Trophoblast cell (in vitro differentiated cells and primary cell): ENCODE results near the gene CRK.
A peak's percentile ranks its signal among the peaks of the same experiment; 100 is the strongest.

Experiments used
- DNase-seq, 2 donors: peaks; one replicate each; pipeline ENCODE4 v3.0.0-alpha.2; 2016
- H2AFZ ChIP-seq: 2 replicates; pipeline ENCODE4 v1.6.1; 2013; ENCODE audit warnings: low read length, moderate library complexity, mild to moderate bottlenecking; ENCODE audit not compliant: insufficient read depth, poor library complexity
- H2AK5ac ChIP-seq: 2 replicates; pipeline ENCODE4 v1.6.1; 2013; ENCODE audit warnings: mild to moderate bottlenecking, low read length
- H2BK120ac ChIP-seq: 2 replicates; pipeline ENCODE4 v1.6.1; 2013; ENCODE audit warnings: low read length, mild to moderate bottlenecking, moderate library complexity; ENCODE audit not compliant: insufficient read depth, poor library complexity
- H2BK12ac ChIP-seq: 2 replicates; pipeline ENCODE4 v1.6.1; 2013; ENCODE audit warnings: mild to moderate bottlenecking, low read length, moderate library complexity
- H2BK5ac ChIP-seq: 2 replicates; pipeline ENCODE4 v1.6.1; 2013; ENCODE audit warnings: low read length, low read depth, moderate library complexity, mild to moderate bottlenecking; ENCODE audit not compliant: poor library complexity
- H3K14ac ChIP-seq: 2 replicates; pipeline ENCODE4 v1.6.1; 2013; ENCODE audit warnings: mild to moderate bottlenecking, low read length
- H3K18ac ChIP-seq: 2 replicates; pipeline ENCODE4 v1.6.1; 2013; ENCODE audit warnings: mild to moderate bottlenecking, low read length
- H3K23ac ChIP-seq: 2 replicates; pipeline ENCODE4 v1.6.1; 2013; ENCODE audit warnings: low read length
- H3K27ac ChIP-seq: 2 replicates; pipeline ENCODE4 v1.5.1; 2013; ENCODE audit warnings: low read depth, mild to moderate bottlenecking, inconsistent platforms, low read length, moderate library complexity
- H3K27me3 ChIP-seq: 2 replicates; pipeline ENCODE4 v1.6.1; 2013; ENCODE audit warnings: inconsistent platforms, mild to moderate bottlenecking, low read length, moderate library complexity; ENCODE audit not compliant: insufficient read depth
- H3K36me3 ChIP-seq, 2 experiments: 1 replicate in 1 of 2; 2 replicates in 1 of 2; pipeline ENCODE4 v1.6.1; 2013; ENCODE audit warnings: low read length in 2 of 2, mild to moderate bottlenecking in 2 of 2, moderate library complexity in 1 of 2; ENCODE audit not compliant: insufficient read depth in 2 of 2, control insufficient read depth in 1 of 2
- H3K4ac ChIP-seq: 2 replicates; pipeline ENCODE4 v1.6.1; 2013; ENCODE audit warnings: low read depth, mild to moderate bottlenecking, low read length, moderate library complexity
- H3K4me1 ChIP-seq, 2 experiments: 1 replicate in 1 of 2; 2 replicates in 1 of 2; pipeline ENCODE4 v1.6.1; 2013; ENCODE audit warnings: low read length in 2 of 2, mild to moderate bottlenecking in 2 of 2, moderate library complexity in 1 of 2; ENCODE audit not compliant: insufficient read depth in 2 of 2, control insufficient read depth in 1 of 2
- H3K4me2 ChIP-seq: 2 replicates; pipeline ENCODE4 v1.6.1; 2013; ENCODE audit warnings: inconsistent platforms, mild to moderate bottlenecking, low read length, moderate library complexity
- H3K4me3 ChIP-seq: 2 replicates; pipeline ENCODE4 v1.5.1; 2013; ENCODE audit warnings: mild to moderate bottlenecking, low read depth, low read length, inconsistent platforms
- H3K79me1 ChIP-seq: one replicate; pipeline ENCODE4 v1.6.1; 2013; ENCODE audit warnings: low read length
- H3K79me2 ChIP-seq: 2 replicates; pipeline ENCODE4 v1.6.1; 2013; ENCODE audit warnings: low read length, mild to moderate bottlenecking; ENCODE audit not compliant: control insufficient read depth, insufficient read depth, poor library complexity
- H3K9ac ChIP-seq: 2 replicates; pipeline ENCODE4 v1.6.1; 2013; ENCODE audit warnings: mild to moderate bottlenecking, low read length
- H3K9me3 ChIP-seq: 2 replicates; pipeline ENCODE4 v1.6.1; 2013; ENCODE audit warnings: low read depth, mild to moderate bottlenecking, control low read depth, inconsistent platforms, low read length; ENCODE audit not compliant: insufficient read depth
- H4K12ac ChIP-seq: 2 replicates; pipeline ENCODE4 v1.6.1; 2013; ENCODE audit warnings: low read depth, mild to moderate bottlenecking, low read length, moderate library complexity
- H4K8ac ChIP-seq: 2 replicates; pipeline ENCODE4 v1.6.1; 2013; ENCODE audit warnings: low read depth, mild to moderate bottlenecking, low read length, moderate library complexity
- H4K91ac ChIP-seq: one replicate; pipeline ENCODE4 v1.6.1; 2013; ENCODE audit warnings: low read depth, mild to moderate bottlenecking, low read length, moderate library complexity
- WGBS: extraction: QIAGEN DNeasy Blood & Tissue Kit; methylation state at CpG from one replicate; pipeline ENCODE4 v1.1.7; 2013; ENCODE audit warnings: missing lambda C conversion rate; ENCODE audit not compliant: insufficient read length, insufficient coverage; ENCODE audit errors: extremely low coverage; 5-methylcytosine and 5-hydroxymethylcytosine counted together

CRK gene

GRCh38 chr17:1492249-1493206 lies 36.5 kb upstream of the CRK start, which contains the start of gene MYO1C:
Gene MYO1C (minus strand): TSS chr17:1492686. CDS start chr17:1492487, 199 bp downstream.
- H3K9me3 ChIP-seq: no peaks in the 10 kb centered on the region
- peak within 1 kb of the TSS; percentile 84 for H4K91ac ChIP-seq
- no CpG with 5 or more reads among the region's 35 CpGs for WGBS
- H3K27me3 ChIP-seq: no peaks in the 10 kb centered on the region
- peak within 1 kb of the TSS; percentile 87 for H3K4ac ChIP-seq
- H3K18ac ChIP-seq: peak within 1 kb of the TSS; percentile 87
- H3K79me1 ChIP-seq: peaks cover 37% of the 10 kb centered on the region
- peaks cover 14% of the 10 kb centered on the region for H3K79me2 ChIP-seq
- DNase-seq: peak in 1 of 2 donors; percentile 44
- peak within 1 kb of the TSS; percentile 79 for H3K4me2 ChIP-seq
- peak within 1 kb of the TSS; percentile 79 for H3K9ac ChIP-seq
- H3K36me3 ChIP-seq: peaks cover 15 to 28% of the 10 kb centered on the region in 2 experiments
- H4K12ac ChIP-seq: peak within 1 kb of the TSS; percentile 57
- H3K4me3 ChIP-seq: peak within 1 kb of the TSS; percentile 72
- peak within 1 kb of the TSS; percentile 18 for H2BK120ac ChIP-seq
- peak within 1 kb of the TSS; percentile 37 for H3K27ac ChIP-seq
- peak within 1 kb of the TSS; percentile 57 for H3K14ac ChIP-seq
- H3K4me1 ChIP-seq: peaks cover 29 to 36% of the 10 kb centered on the region in 2 experiments
- H4K8ac ChIP-seq: peak within 1 kb of the TSS; percentile 64
- H2BK12ac ChIP-seq: peak within 1 kb of the TSS; percentile 35
- H2AFZ ChIP-seq: peak within 1 kb of the TSS; percentile 50
- peak within 1 kb of the TSS; percentile 73 for H2AK5ac ChIP-seq
- peak within 1 kb of the TSS; percentile 24 for H2BK5ac ChIP-seq
- H3K23ac ChIP-seq: no peak within 1 kb of the TSS

GRCh38 chr17:1491443-1492248 lies 35.6 kb upstream of the CRK start:
- Histone ChIP-seq H3K9me3 (no peaks in the 10 kb centered on the region), H3K18ac (peak overlapping the region; percentile 87), H3K4ac (peak overlapping the region; percentile 87), H4K12ac (peak overlapping the region; percentile 57), H3K4me1 (peaks cover 35 to 44% of the 10 kb centered on the region in 2 experiments), H3K27me3 (no peaks in the 10 kb centered on the region), H3K27ac (peak overlapping the region; percentile 69), H3K23ac (no peak overlapping the region), H3K14ac (peak overlapping the region; percentile 57), H4K91ac (peak overlapping the region; percentile 84), H3K4me2 (peak overlapping the region; percentile 79), H3K4me3 (peak overlapping the region; percentile 72), H3K36me3 (peaks cover 9 to 21% of the 10 kb centered on the region in 2 experiments), H2AK5ac (peak overlapping the region; percentile 72), H3K79me2 (peaks cover 17% of the 10 kb centered on the region), H2BK12ac (no peak overlapping the region), H4K8ac (peak overlapping the region; percentile 58), H3K79me1 (peaks cover 43% of the 10 kb centered on the region), H2BK120ac (peak overlapping the region; percentile 4), H2BK5ac (peak overlapping the region; percentile 24), H2AFZ (peak overlapping the region; percentile 50), H3K9ac (peak overlapping the region; percentile 79)
- peak; percentile 45 to 67 for DNase-seq
- WGBS: no CpG with 5 or more reads among the region's 94 CpGs

GRCh38 chr17:1490643-1491442 lies 34.8 kb upstream of the CRK start:
- H3K18ac ChIP-seq: peak overlapping the region; percentile 66
- peak overlapping the region; percentile 69 for H3K27ac ChIP-seq
- H2AFZ ChIP-seq: peak overlapping the region; percentile 21
- peak overlapping the region; percentile 4 for H2BK120ac ChIP-seq
- WGBS: no CpG with 5 or more reads among the region's 52 CpGs
- H3K36me3 ChIP-seq: peaks cover 2 to 13% of the 10 kb centered on the region in 2 experiments
- peak overlapping the region; percentile 61 for H3K9ac ChIP-seq
- peaks cover 21% of the 10 kb centered on the region for H3K79me2 ChIP-seq
- peaks cover 36 to 47% of the 10 kb centered on the region in 2 experiments for H3K4me1 ChIP-seq
- peak; percentile 39 to 60 for DNase-seq
- peak overlapping the region; percentile 31 for H2AK5ac ChIP-seq
- peak overlapping the region; percentile 33 for H3K14ac ChIP-seq
- H3K4ac ChIP-seq: peak overlapping the region; percentile 43
- H3K4me3 ChIP-seq: peak overlapping the region; percentile 72
- H4K8ac ChIP-seq: peak overlapping the region; percentile 20
- H3K9me3 ChIP-seq: no peaks in the 10 kb centered on the region
- H4K12ac ChIP-seq: no peak overlapping the region
- no peaks in the 10 kb centered on the region for H3K27me3 ChIP-seq
- H2BK5ac ChIP-seq: peak overlapping the region; percentile 5
- H3K23ac ChIP-seq: no peak overlapping the region
- H3K79me1 ChIP-seq: peaks cover 49% of the 10 kb centered on the region
- H2BK12ac ChIP-seq: no peak overlapping the region
- H4K91ac ChIP-seq: peak overlapping the region; percentile 84
- peak overlapping the region; percentile 79 for H3K4me2 ChIP-seq
